WI38 (cell line): ENCODE data around the gene TALDO1.

Experiments used
- H3K4me3 ChIP-seq: 2 replicates; pipeline ENCODE4 v1.5.1; 2011; ENCODE audit warnings: low read depth, mild to moderate bottlenecking, control low read depth, low read length
- CTCF ChIP-seq: IDR thresholded peaks from 2 replicates; pipeline ENCODE4 v1.5.1; 2012; ENCODE audit warnings: low read depth, mild to moderate bottlenecking, control low read depth, low read length

TALDO1 gene

GRCh38 chr11:778976-779954 is 32.0 kb downstream of the TALDO1 start:
- no peak overlapping the region for H3K4me3 ChIP-seq
- TF ChIP-seq CTCF = no peak

- H3K4me3 ChIP-seq = no peak overlapping the region
- TF ChIP-seq CTCF = no peak
These were observed 32.8 kb downstream of the TALDO1 start for GRCh38 chr11:779955-780532.

- TF ChIP-seq CTCF = no peak
- H3K4me3 ChIP-seq = no peak overlapping the region
These were observed 35.3 kb downstream of the TALDO1 start for GRCh38 chr11:782264-783174.

- peak; percentile 97 for TF ChIP-seq CTCF
- no peak overlapping the region for H3K4me3 ChIP-seq
These were observed 36.3 kb downstream of the TALDO1 start for GRCh38 chr11:783581-784015.

- TF ChIP-seq CTCF = no peak
These were observed 39.2 kb downstream of the TALDO1 start for GRCh38 chr11:786235-787083.

GRCh38 chr11:787084-787675 is 39.9 kb downstream of the TALDO1 start:
- H3K4me3 ChIP-seq = no peak overlapping the region
- TF ChIP-seq CTCF = no peak

More at GRCh38 chr11:786235-787083, 39.2 kb downstream of the TALDO1 start:
- no peak overlapping the region for H3K4me3 ChIP-seq
